ENCODE measurements around the gene CCNE1.

The CCNE1 gene

DNA sequence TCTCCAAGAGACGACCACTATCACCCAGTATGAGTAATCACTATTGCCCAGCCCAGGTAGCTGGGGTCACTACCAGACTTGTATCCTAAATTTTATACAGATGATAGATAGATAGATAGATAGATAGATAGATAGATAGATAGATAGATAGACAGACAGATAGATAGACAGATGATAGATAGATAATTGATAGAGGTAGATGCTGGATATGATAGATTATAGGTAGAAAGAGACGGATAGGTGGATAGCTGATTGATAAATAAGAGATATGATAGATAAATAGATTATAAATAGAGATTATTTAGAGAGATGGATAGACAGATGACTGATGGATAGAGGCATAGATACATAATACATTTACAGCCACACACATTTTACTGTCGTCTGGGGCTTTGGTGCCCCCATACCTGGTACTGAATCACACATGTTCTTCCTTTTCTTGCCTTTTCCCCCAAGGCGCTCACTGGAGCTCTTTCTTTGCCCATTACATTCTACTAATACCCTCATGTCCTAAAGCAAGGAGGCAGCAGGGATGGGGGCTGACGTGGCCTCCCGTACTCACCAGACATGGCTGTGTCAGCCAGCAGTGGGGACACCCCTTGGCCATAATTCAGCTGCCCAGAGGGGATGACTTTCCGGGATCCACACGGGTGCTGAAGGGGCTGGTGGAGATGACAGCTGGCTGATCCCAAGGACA lies 44.6 kb upstream of the CCNE1 start:
- Histone ChIP-seq H3K9me3 (replicated peaks in 1 of 2; ENCODE audit: control insufficient read depth in 2 of 2, insufficient read depth in 1 of 2, low read depth in 1 of 2, low read length in 2 of 2) (no peaks in the 10 kb centered on the region), H2BK12ac (ENCODE audit: low read length) (no peak overlapping the region), H2BK5ac (ENCODE audit: low read length) (no peak overlapping the region), H3K79me1 (ENCODE audit: low read depth, low read length) (no peaks in the 10 kb centered on the region), H3K4ac (ENCODE audit: low read length) (no peak overlapping the region), H3K4me2 (ENCODE audit: insufficient read depth, low read length, poor library complexity, severe bottlenecking) (no peak overlapping the region), H2AK5ac (ENCODE audit: low read depth, low read length) (no peak overlapping the region), H2AFZ (ENCODE audit: low read length) (no peak overlapping the region), H3K23ac (ENCODE audit: low read depth, low read length, poor library complexity) (no peak overlapping the region), H2BK120ac (ENCODE audit: low read depth, low read length) (no peak overlapping the region), H2BK15ac (ENCODE audit: low read length) (no peak overlapping the region), H3K36me3 (replicated peaks in 1 of 2; ENCODE audit: control insufficient read depth in 2 of 2, insufficient read depth in 2 of 2, low read length in 2 of 2) (no peaks in the 10 kb centered on the region), H3K14ac (ENCODE audit: low read length) (no peak overlapping the region), H3K18ac (ENCODE audit: low read length) (no peak overlapping the region), H3K4me3 (ENCODE audit: low read length in 2 of 2) (no peak overlapping the region), H3K27ac (replicated peaks; ENCODE audit: low read length) (no peak overlapping the region), H3K9ac (ENCODE audit: low read depth, low read length, poor library complexity) (no peak overlapping the region), H4K91ac (ENCODE audit: low read depth, low read length, poor library complexity) (no peak overlapping the region), H4K8ac (ENCODE audit: low read depth, low read length) (no peak overlapping the region), H3K4me1 (ENCODE audit: control insufficient read depth in 2 of 2, insufficient read depth in 1 of 2, low read depth in 1 of 2, low read length in 2 of 2) (peaks cover 0 to 2% of the 10 kb centered on the region in 2 donors), H3K27me3 (ENCODE audit: control insufficient read depth in 3 of 3, insufficient read depth in 3 of 3, low read depth in 1 of 3, low read length in 3 of 3) (peaks cover 0 to 18% (median 0%) of the 10 kb centered on the region in 3 experiments)
- WGBS, 2 donors (ENCODE audit: extremely low coverage in 2 of 2, insufficient read length in 2 of 2, insufficient replicate concordance in 1 of 2) = 100% methylated on average over 1 of the region's 8 CpGs
- DNase-seq (ENCODE audit: low spot score) = no peak

GRCh38 chr19:29768166-29768565 lies 43.6 kb upstream of the CCNE1 start:
- Histone ChIP-seq H2AK5ac (ENCODE audit: low read depth, low read length) (no peak overlapping the region), H3K27ac (replicated peaks; ENCODE audit: low read length) (no peak overlapping the region), H2BK5ac (ENCODE audit: low read length) (no peak overlapping the region), H3K9me3 (replicated peaks in 1 of 2; ENCODE audit: control insufficient read depth in 2 of 2, insufficient read depth in 1 of 2, low read depth in 1 of 2, low read length in 2 of 2) (no peaks in the 10 kb centered on the region), H3K4me3 (ENCODE audit: low read length in 2 of 2) (no peak overlapping the region), H4K8ac (ENCODE audit: low read depth, low read length) (no peak overlapping the region), H3K27me3 (ENCODE audit: control insufficient read depth in 3 of 3, insufficient read depth in 3 of 3, low read depth in 1 of 3, low read length in 3 of 3) (peaks cover 0 to 18% (median 0%) of the 10 kb centered on the region in 3 experiments), H2BK12ac (ENCODE audit: low read length) (no peak overlapping the region), H2AFZ (ENCODE audit: low read length) (no peak overlapping the region), H3K23ac (ENCODE audit: low read depth, low read length, poor library complexity) (no peak overlapping the region), H3K18ac (ENCODE audit: low read length) (no peak overlapping the region), H3K4me1 (ENCODE audit: control insufficient read depth in 2 of 2, insufficient read depth in 1 of 2, low read depth in 1 of 2, low read length in 2 of 2) (peaks cover 0 to 2% of the 10 kb centered on the region in 2 donors), H3K4me2 (ENCODE audit: insufficient read depth, low read length, poor library complexity, severe bottlenecking) (no peak overlapping the region), H2BK120ac (ENCODE audit: low read depth, low read length) (no peak overlapping the region), H3K79me1 (ENCODE audit: low read depth, low read length) (no peaks in the 10 kb centered on the region), H3K36me3 (replicated peaks in 1 of 2; ENCODE audit: control insufficient read depth in 2 of 2, insufficient read depth in 2 of 2, low read length in 2 of 2) (no peaks in the 10 kb centered on the region), H2BK15ac (ENCODE audit: low read length) (no peak overlapping the region), H3K14ac (ENCODE audit: low read length) (no peak overlapping the region), H3K4ac (ENCODE audit: low read length) (no peak overlapping the region), H3K9ac (ENCODE audit: low read depth, low read length, poor library complexity) (no peak overlapping the region), H4K91ac (ENCODE audit: low read depth, low read length, poor library complexity) (peak overlapping the region; percentile 6)
- DNase-seq (ENCODE audit: low spot score) = no peak
- no CpG with 5 or more reads among the region's 10 CpGs for WGBS, 2 donors (ENCODE audit: extremely low coverage in 2 of 2, insufficient read length in 2 of 2, insufficient replicate concordance in 1 of 2)

GRCh38 chr19:29769997-29770396 lies 41.8 kb upstream of the CCNE1 start:
- Histone ChIP-seq H4K91ac (ENCODE audit: low read depth, low read length, poor library complexity) (no peak overlapping the region), H4K8ac (ENCODE audit: low read depth, low read length) (no peak overlapping the region), H2BK120ac (ENCODE audit: low read depth, low read length) (no peak overlapping the region), H3K4me2 (ENCODE audit: insufficient read depth, low read length, poor library complexity, severe bottlenecking) (no peak overlapping the region), H3K18ac (ENCODE audit: low read length) (no peak overlapping the region), H2AK5ac (ENCODE audit: low read depth, low read length) (no peak overlapping the region), H3K4me3 (ENCODE audit: low read length in 2 of 2) (no peak overlapping the region), H2AFZ (ENCODE audit: low read length) (no peak overlapping the region), H3K27me3 (ENCODE audit: control insufficient read depth in 3 of 3, insufficient read depth in 3 of 3, low read depth in 1 of 3, low read length in 3 of 3) (peaks cover 0 to 7% (median 0%) of the 10 kb centered on the region in 3 experiments), H2BK12ac (ENCODE audit: low read length) (no peak overlapping the region), H2BK15ac (ENCODE audit: low read length) (no peak overlapping the region), H3K27ac (replicated peaks; ENCODE audit: low read length) (no peak overlapping the region), H3K79me1 (ENCODE audit: low read depth, low read length) (no peaks in the 10 kb centered on the region), H3K9ac (ENCODE audit: low read depth, low read length, poor library complexity) (no peak overlapping the region), H3K36me3 (replicated peaks in 1 of 2; ENCODE audit: control insufficient read depth in 2 of 2, insufficient read depth in 2 of 2, low read length in 2 of 2) (no peaks in the 10 kb centered on the region), H3K14ac (ENCODE audit: low read length) (no peak overlapping the region), H2BK5ac (ENCODE audit: low read length) (no peak overlapping the region), H3K4me1 (ENCODE audit: control insufficient read depth in 2 of 2, insufficient read depth in 1 of 2, low read depth in 1 of 2, low read length in 2 of 2) (peaks cover 2 to 3% of the 10 kb centered on the region in 2 donors), H3K4ac (ENCODE audit: low read length) (no peak overlapping the region), H3K9me3 (replicated peaks in 1 of 2; ENCODE audit: control insufficient read depth in 2 of 2, insufficient read depth in 1 of 2, low read depth in 1 of 2, low read length in 2 of 2) (no peaks in the 10 kb centered on the region), H3K23ac (ENCODE audit: low read depth, low read length, poor library complexity) (no peak overlapping the region)
- WGBS, 2 donors (ENCODE audit: extremely low coverage in 2 of 2, insufficient read length in 2 of 2, insufficient replicate concordance in 1 of 2) = no CpG with 5 or more reads among the region's 8 CpGs
- DNase-seq (ENCODE audit: low spot score) = no peak

DNA sequence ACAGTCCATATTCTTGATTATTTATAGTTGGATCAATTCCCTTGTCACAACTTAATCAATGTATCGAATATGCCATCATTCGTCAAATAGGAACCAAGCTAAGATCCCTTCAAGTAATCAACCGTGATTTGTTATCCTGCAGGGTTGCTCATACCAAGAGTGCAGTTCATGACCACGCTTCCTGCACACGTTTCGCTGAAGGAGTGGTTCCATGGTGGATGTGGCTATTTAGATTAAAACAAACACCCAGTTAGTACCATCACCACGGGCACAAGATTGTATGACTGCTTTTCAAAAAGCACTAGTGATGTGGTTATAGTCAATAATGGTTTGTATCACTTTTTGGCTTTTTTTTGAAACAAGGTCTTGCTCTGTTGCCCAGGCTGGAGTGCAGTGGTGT lies 41.1 kb upstream of the CCNE1 start:
- Histone ChIP-seq H3K4me3 (ENCODE audit: low read length in 2 of 2) (no peak overlapping the region), H2BK120ac (ENCODE audit: low read depth, low read length) (no peak overlapping the region), H2BK15ac (ENCODE audit: low read length) (no peak overlapping the region), H3K27me3 (ENCODE audit: control insufficient read depth in 3 of 3, insufficient read depth in 3 of 3, low read depth in 1 of 3, low read length in 3 of 3) (peaks cover 0 to 7% (median 0%) of the 10 kb centered on the region in 3 experiments), H3K23ac (ENCODE audit: low read depth, low read length, poor library complexity) (no peak overlapping the region), H2BK5ac (ENCODE audit: low read length) (no peak overlapping the region), H3K79me1 (ENCODE audit: low read depth, low read length) (no peaks in the 10 kb centered on the region), H3K4me1 (ENCODE audit: control insufficient read depth in 2 of 2, insufficient read depth in 1 of 2, low read depth in 1 of 2, low read length in 2 of 2) (peaks cover 6 to 7% of the 10 kb centered on the region in 2 donors), H3K9me3 (replicated peaks in 1 of 2; ENCODE audit: control insufficient read depth in 2 of 2, insufficient read depth in 1 of 2, low read depth in 1 of 2, low read length in 2 of 2) (no peaks in the 10 kb centered on the region), H3K27ac (replicated peaks; ENCODE audit: low read length) (no peak overlapping the region), H2AFZ (ENCODE audit: low read length) (no peak overlapping the region), H3K36me3 (replicated peaks in 1 of 2; ENCODE audit: control insufficient read depth in 2 of 2, insufficient read depth in 2 of 2, low read length in 2 of 2) (no peaks in the 10 kb centered on the region), H3K18ac (ENCODE audit: low read length) (no peak overlapping the region), H4K8ac (ENCODE audit: low read depth, low read length) (no peak overlapping the region), H3K4me2 (ENCODE audit: insufficient read depth, low read length, poor library complexity, severe bottlenecking) (no peak overlapping the region), H3K14ac (ENCODE audit: low read length) (no peak overlapping the region), H4K91ac (ENCODE audit: low read depth, low read length, poor library complexity) (no peak overlapping the region), H2BK12ac (ENCODE audit: low read length) (no peak overlapping the region), H2AK5ac (ENCODE audit: low read depth, low read length) (no peak overlapping the region), H3K9ac (ENCODE audit: low read depth, low read length, poor library complexity) (no peak overlapping the region), H3K4ac (ENCODE audit: low read length) (no peak overlapping the region)
- DNase-seq (ENCODE audit: low spot score) = no peak
- WGBS, 2 donors (ENCODE audit: extremely low coverage in 2 of 2, insufficient read length in 2 of 2, insufficient replicate concordance in 1 of 2) = no CpG with 5 or more reads among the region's 7 CpGs
